OCI-LY3 (cell line): ENCODE data around the gene DUSP14.
A peak's percentile ranks its signal among the peaks of the same experiment; 100 is the strongest.
"Not testable (repeated sequence)": the region's sequence is repeated elsewhere in the genome, so short reads cannot be mapped to it uniquely, and the experiment has no call there.

Experiments used
- H2AFZ ChIP-seq: fragments of 200-600, 300-600 bp; shearing (Covaris generic); 2 replicates; pipeline ENCODE4 v1.6.0; 2014; ENCODE audit warnings: antibody characterized with exemption, low read depth, low read length
- H3K27ac ChIP-seq: fragments of 200-600, 300-600 bp; sonication (generic); 2 replicates; pipeline ENCODE4 v1.5.1; 2014; ENCODE audit warnings: mild to moderate bottlenecking, low read length, moderate library complexity, mixed read lengths
- H3K27me3 ChIP-seq: fragments of 200-600, 300-600 bp; sonication (generic); 2 replicates; pipeline ENCODE4 v1.6.1; 2014; ENCODE audit warnings: low read depth, low read length, mixed read lengths
- H3K36me3 ChIP-seq: fragments of 200-600, 300-600 bp; sonication (generic); replicated peaks from 2 replicates; pipeline ENCODE3; 2014; ENCODE audit warnings: low read depth, low read length, mixed read lengths
- H3K4me1 ChIP-seq: fragments of 300-600, 200-600 bp; sonication (generic); 2 replicates; pipeline ENCODE4 v1.6.1; 2014; ENCODE audit warnings: low read length, mixed read lengths
- H3K4me2 ChIP-seq: fragments of 200-600, 300-600 bp; sonication (generic); 2 replicates; pipeline ENCODE4 v1.6.1; 2014; ENCODE audit warnings: low read length, mixed read lengths
- H3K4me3 ChIP-seq: fragments of 300-600, 200-600 bp; sonication (generic); 2 replicates; pipeline ENCODE4 v1.5.1; 2014; ENCODE audit warnings: antibody characterized with exemption, mild to moderate bottlenecking, low read length, moderate library complexity
- H3K79me2 ChIP-seq: fragments of 300-600, 200-600 bp; shearing (Covaris generic); 2 replicates; pipeline ENCODE4 v1.6.1; 2014; ENCODE audit warnings: mild to moderate bottlenecking, low read length, mixed read lengths
- H3K9ac ChIP-seq: fragments of 300-600, 200-600 bp; shearing (Covaris generic); 2 replicates; pipeline ENCODE4 v1.6.0; 2014; ENCODE audit warnings: mild to moderate bottlenecking, low read length, moderate library complexity
- H3K9me3 ChIP-seq: fragments of 200-600, 300-600 bp; shearing (Covaris generic); 2 replicates; pipeline ENCODE4 v1.6.1; 2014; ENCODE audit warnings: low read length, mixed read lengths; ENCODE audit not compliant: insufficient read depth
- H4K20me1 ChIP-seq: fragments of 200-600, 300-600 bp; sonication (generic); 2 replicates; pipeline ENCODE4 v1.6.1; 2016; ENCODE audit warnings: low read length, mixed read lengths; ENCODE audit not compliant: insufficient read depth
- CTCF ChIP-seq: fragments of 200-600, 300-600 bp; sonication (generic); IDR thresholded peaks from 2 replicates; pipeline ENCODE4 v1.5.1; 2014; ENCODE audit warnings: antibody characterized with exemption, low read length, low read depth
- EZH2phosphoT487 ChIP-seq: fragments of 200-600 bp; shearing (Covaris generic); IDR thresholded peaks from 2 replicates; pipeline ENCODE4 v1.6.1; 2018; ENCODE audit warnings: antibody characterized with exemption, mixed run types, low read depth

The DUSP14 gene, protein sequence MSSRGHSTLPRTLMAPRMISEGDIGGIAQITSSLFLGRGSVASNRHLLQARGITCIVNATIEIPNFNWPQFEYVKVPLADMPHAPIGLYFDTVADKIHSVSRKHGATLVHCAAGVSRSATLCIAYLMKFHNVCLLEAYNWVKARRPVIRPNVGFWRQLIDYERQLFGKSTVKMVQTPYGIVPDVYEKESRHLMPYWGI

DNA sequence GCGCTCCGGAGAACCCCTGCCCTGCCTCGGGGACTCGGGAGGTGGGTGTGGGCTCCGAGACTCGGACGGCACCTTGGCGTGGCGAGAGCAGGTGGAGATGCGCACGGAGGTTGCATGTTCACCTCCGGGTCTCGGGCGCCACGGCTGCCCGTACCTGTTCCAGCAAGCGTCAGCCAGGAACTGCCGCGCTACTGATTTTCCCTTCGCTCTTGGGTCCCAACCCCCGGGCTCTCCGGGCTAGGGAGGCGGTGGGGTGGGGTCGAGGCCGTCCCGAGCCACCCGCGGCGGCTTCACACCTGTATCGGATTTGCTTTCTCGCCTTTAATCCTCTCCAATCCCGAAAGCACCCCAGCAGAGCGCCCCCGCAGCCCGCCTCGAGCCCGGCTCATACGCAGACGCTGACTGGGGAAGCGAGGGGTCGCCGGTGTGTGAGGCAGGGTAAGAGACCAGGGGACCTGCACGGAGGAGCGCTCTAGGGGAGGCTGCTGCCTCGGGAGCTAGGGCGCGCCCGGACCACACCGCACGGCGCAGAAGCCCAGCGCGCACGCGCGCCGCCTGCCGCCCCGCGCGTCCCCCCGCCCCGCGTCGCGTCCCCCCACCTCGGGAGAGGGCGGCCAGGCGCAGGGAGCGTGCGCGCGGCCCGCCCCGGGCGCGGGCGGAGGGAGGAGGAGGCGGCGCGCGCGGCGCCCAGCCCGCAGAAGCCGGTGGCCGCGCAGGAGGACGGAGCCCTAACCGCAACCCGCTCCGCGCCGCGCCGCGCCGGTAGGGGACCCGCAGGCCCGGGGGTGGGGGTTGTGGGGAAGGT lies at the start of gene DUSP14:
DUSP14 (plus strand) TSS at position 695 of the 805 bp plus-strand sequence. CDS start 22,382 bp downstream, outside the sequence.
- Histone ChIP-seq H3K36me3 (no peaks in the 10 kb centered on the region), H3K9ac (peak within 1 kb of the TSS; percentile 84), H3K4me3 (peak within 1 kb of the TSS; percentile 93), H3K79me2 (peaks cover 24% of the 10 kb centered on the region), H4K20me1 (no peaks in the 10 kb centered on the region), H2AFZ (peak within 1 kb of the TSS; percentile 88), H3K27me3 (no peaks in the 10 kb centered on the region), H3K9me3 (no peaks in the 10 kb centered on the region), H3K4me1 (peaks cover 21% of the 10 kb centered on the region), H3K27ac (no peak within 1 kb of the TSS), H3K4me2 (peak within 1 kb of the TSS; percentile 91)
- TF ChIP-seq EZH2phosphoT487 (no peak), CTCF (peak; percentile 21; the same call in 1 of the 2 replicates)

DNA sequence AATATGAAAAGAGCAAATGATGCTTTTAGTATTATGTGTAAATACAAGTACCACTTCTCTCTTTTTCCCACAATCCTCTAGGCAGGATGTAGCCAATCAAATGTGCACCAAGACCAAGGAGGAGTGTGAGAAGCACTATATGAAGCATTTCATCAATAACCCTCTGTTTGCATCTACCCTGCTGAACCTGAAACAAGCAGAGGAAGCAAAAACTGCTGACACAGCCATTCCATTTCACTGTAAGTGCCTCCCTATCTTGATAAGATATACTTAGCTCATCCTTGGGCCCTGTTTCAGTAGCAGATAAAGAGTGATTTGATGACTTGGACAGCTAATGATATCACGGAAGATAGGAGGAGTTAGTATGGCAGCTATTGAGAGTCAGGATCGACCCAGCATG lies 49.3 kb upstream of the DUSP14 start:
- Histone ChIP-seq H3K9ac (no peak overlapping the region), H3K36me3 (peaks cover 48% of the 10 kb centered on the region), H2AFZ (no peak overlapping the region), H3K4me1 (peaks cover 12% of the 10 kb centered on the region), H3K4me3 (no peak overlapping the region), H3K27me3 (no peaks in the 10 kb centered on the region), H3K27ac (no peak overlapping the region), H4K20me1 (peaks cover 20% of the 10 kb centered on the region), H3K79me2 (no peaks in the 10 kb centered on the region), H3K9me3 (no peaks in the 10 kb centered on the region), H3K4me2 (no peak overlapping the region)
- TF ChIP-seq EZH2phosphoT487 (no peak), CTCF (no peak)

GRCh38 chr17:37441369-37442014 lies 48.2 kb upstream of the DUSP14 start:
- not testable (repeated sequence) for H2AFZ ChIP-seq, H3K9me3 ChIP-seq

GRCh38 chr17:37446027-37446426 lies 43.7 kb upstream of the DUSP14 start:
- TF ChIP-seq EZH2phosphoT487, result no peak
- TF ChIP-seq CTCF, result no peak
- no peak overlapping the region for H3K27ac ChIP-seq
- peaks cover 12% of the 10 kb centered on the region for H4K20me1 ChIP-seq
- H3K79me2 ChIP-seq, result no peaks in the 10 kb centered on the region
- no peak overlapping the region for H3K9ac ChIP-seq
- H3K4me2 ChIP-seq, result no peak overlapping the region
- no peaks in the 10 kb centered on the region for H3K9me3 ChIP-seq
- H2AFZ ChIP-seq, result no peak overlapping the region
- peaks cover 46% of the 10 kb centered on the region for H3K36me3 ChIP-seq
- H3K4me3 ChIP-seq, result no peak overlapping the region
- H3K4me1 ChIP-seq, result peaks cover 10% of the 10 kb centered on the region
- H3K27me3 ChIP-seq, result no peaks in the 10 kb centered on the region

More at GRCh38 chr17:37441369-37442014, 48.2 kb upstream of the DUSP14 start:
- peaks cover 52% of the 10 kb centered on the region for H3K36me3 ChIP-seq
- not testable (repeated sequence) for H3K79me2 ChIP-seq, H3K27me3 ChIP-seq, H3K27ac ChIP-seq, H3K9ac ChIP-seq, H3K4me3 ChIP-seq
- peaks cover 20% of the 10 kb centered on the region for H4K20me1 ChIP-seq
- peak overlapping the region; percentile 44 for H3K4me2 ChIP-seq
- H3K4me1 ChIP-seq, result peaks cover 12% of the 10 kb centered on the region
